ENCODE data around the gene GPX3. TPM values are rescaled to one million over a fixed set of nuclear protein-coding genes. Genes with fewer than 3 reads are reported as not detected.
A peak's percentile ranks its signal among the peaks of the same experiment; 100 is the strongest.

The GPX3 gene
- total and polyA plus RNA-seq, 2 of the 13 experiments (the other 11 are each of a cell fraction or from before 2014, with no cell fraction given), result 33.8 to 1,892 TPM

DNA sequence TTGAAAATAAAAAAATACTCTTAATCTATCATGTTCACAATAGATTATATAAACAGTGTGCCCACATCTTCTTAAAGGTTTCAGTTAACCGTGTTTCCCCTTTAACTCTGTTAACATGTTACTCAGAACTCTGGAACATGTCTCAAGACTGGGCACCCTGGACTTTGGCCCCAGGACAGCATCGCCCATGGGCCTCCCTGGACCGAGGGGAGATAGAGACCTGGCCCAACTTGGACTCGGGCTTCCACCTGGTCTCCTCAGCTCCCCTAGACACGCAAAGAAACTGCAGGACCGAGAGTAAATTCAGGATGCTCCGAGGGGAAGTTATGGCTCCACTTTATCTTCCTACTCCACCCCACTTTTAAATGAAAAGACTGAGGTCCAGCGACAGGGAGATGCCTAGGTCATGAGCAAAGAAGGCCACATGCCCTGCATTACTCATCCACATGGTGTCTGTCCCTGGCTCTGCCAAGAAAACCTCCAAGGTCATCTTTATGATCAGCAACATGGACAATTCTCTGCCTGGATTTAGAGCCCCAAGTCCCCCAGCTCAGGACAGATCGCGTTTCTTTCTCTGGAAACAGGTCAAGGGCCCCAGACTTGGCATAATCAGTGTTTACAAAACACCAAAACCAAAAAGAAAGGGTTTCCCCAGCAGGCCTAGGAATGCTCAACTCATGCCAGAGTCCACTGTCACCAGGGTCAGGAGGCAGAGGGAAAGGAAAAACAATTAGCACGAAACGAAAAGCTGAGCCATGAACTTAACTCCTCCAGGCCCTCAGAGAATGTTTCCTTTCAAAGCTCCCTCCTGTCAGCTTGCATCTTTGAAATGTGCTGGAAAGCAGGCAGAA lies 17.4 kb downstream of the GPX3 start (continued):
- TF ChIP-seq, protein P1, sequence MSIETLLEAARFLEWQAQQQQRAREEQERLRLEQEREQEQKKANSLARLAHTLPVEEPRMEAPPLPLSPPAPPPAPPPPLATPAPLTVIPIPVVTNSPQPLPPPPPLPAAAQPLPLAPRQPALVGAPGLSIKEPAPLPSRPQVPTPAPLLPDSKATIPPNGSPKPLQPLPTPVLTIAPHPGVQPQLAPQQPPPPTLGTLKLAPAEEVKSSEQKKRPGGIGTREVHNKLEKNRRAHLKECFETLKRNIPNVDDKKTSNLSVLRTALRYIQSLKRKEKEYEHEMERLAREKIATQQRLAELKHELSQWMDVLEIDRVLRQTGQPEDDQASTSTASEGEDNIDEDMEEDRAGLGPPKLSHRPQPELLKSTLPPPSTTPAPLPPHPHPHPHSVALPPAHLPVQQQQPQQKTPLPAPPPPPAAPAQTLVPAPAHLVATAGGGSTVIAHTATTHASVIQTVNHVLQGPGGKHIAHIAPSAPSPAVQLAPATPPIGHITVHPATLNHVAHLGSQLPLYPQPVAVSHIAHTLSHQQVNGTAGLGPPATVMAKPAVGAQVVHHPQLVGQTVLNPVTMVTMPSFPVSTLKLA (IDR thresholded peaks at IDR 0.05), result peak; percentile 57; the same call in 1 of the 2 replicates
- TF ChIP-seq ZNF264 (CRISPR knock-in tag; IDR thresholded peaks at IDR 0.05) (no peak), RFX3 (CRISPR knock-in tag; IDR thresholded peaks at IDR 0.05) (no peak), BCL6 (CRISPR knock-in tag; IDR thresholded peaks at IDR 0.05) (peak; percentile 24; the same call in 1 of the 2 replicates), FOSL1 (CRISPR knock-in tag; IDR thresholded peaks at IDR 0.05; ENCODE audit: borderline replicate concordance) (no peak), ZNF780A (CRISPR knock-in tag; IDR thresholded peaks at IDR 0.05) (no peak), ZFP62 (CRISPR knock-in tag; IDR thresholded peaks at IDR 0.05) (no peak), SP4 (CRISPR knock-in tag; IDR thresholded peaks at IDR 0.05) (no peak), ZNF703 (CRISPR knock-in tag; IDR thresholded peaks at IDR 0.05; ENCODE audit: borderline replicate concordance) (no peak)
- TF ChIP-seq, protein P2, sequence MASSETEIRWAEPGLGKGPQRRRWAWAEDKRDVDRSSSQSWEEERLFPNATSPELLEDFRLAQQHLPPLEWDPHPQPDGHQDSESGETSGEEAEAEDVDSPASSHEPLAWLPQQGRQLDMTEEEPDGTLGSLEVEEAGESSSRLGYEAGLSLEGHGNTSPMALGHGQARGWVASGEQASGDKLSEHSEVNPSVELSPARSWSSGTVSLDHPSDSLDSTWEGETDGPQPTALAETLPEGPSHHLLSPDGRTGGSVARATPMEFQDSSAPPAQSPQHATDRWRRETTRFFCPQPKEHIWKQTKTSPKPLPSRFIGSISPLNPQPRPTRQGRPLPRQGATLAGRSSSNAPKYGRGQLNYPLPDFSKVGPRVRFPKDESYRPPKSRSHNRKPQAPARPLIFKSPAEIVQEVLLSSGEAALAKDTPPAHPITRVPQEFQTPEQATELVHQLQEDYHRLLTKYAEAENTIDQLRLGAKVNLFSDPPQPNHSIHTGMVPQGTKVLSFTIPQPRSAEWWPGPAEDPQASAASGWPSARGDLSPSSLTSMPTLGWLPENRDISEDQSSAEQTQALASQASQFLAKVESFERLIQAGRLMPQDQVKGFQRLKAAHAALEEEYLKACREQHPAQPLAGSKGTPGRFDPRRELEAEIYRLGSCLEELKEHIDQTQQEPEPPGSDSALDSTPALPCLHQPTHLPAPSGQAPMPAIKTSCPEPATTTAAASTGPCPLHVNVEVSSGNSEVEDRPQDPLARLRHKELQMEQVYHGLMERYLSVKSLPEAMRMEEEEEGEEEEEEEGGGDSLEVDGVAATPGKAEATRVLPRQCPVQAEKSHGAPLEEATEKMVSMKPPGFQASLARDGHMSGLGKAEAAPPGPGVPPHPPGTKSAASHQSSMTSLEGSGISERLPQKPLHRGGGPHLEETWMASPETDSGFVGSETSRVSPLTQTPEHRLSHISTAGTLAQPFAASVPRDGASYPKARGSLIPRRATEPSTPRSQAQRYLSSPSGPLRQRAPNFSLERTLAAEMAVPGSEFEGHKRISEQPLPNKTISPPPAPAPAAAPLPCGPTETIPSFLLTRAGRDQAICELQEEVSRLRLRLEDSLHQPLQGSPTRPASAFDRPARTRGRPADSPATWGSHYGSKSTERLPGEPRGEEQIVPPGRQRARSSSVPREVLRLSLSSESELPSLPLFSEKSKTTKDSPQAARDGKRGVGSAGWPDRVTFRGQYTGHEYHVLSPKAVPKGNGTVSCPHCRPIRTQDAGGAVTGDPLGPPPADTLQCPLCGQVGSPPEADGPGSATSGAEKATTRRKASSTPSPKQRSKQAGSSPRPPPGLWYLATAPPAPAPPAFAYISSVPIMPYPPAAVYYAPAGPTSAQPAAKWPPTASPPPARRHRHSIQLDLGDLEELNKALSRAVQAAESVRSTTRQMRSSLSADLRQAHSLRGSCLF (CRISPR knock-in tag; IDR thresholded peaks at IDR 0.05; ENCODE audit: borderline replicate concordance), result no peak
- TF ChIP-seq, protein P3, sequence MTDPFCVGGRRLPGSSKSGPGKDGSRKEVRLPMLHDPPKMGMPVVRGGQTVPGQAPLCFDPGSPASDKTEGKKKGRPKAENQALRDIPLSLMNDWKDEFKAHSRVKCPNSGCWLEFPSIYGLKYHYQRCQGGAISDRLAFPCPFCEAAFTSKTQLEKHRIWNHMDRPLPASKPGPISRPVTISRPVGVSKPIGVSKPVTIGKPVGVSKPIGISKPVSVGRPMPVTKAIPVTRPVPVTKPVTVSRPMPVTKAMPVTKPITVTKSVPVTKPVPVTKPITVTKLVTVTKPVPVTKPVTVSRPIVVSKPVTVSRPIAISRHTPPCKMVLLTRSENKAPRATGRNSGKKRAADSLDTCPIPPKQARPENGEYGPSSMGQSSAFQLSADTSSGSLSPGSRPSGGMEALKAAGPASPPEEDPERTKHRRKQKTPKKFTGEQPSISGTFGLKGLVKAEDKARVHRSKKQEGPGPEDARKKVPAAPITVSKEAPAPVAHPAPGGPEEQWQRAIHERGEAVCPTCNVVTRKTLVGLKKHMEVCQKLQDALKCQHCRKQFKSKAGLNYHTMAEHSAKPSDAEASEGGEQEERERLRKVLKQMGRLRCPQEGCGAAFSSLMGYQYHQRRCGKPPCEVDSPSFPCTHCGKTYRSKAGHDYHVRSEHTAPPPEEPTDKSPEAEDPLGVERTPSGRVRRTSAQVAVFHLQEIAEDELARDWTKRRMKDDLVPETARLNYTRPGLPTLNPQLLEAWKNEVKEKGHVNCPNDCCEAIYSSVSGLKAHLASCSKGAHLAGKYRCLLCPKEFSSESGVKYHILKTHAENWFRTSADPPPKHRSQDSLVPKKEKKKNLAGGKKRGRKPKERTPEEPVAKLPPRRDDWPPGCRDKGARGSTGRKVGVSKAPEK (CRISPR knock-in tag; IDR thresholded peaks at IDR 0.05; ENCODE audit: borderline replicate concordance), result no peak
- TF ChIP-seq, protein P4, sequence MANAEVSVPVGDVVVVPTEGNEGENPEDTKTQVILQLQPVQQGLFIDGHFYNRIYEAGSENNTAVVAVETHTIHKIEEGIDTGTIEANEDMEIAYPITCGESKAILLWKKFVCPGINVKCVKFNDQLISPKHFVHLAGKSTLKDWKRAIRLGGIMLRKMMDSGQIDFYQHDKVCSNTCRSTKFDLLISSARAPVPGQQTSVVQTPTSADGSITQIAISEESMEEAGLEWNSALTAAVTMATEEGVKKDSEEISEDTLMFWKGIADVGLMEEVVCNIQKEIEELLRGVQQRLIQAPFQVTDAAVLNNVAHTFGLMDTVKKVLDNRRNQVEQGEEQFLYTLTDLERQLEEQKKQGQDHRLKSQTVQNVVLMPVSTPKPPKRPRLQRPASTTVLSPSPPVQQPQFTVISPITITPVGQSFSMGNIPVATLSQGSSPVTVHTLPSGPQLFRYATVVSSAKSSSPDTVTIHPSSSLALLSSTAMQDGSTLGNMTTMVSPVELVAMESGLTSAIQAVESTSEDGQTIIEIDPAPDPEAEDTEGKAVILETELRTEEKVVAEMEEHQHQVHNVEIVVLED (CRISPR knock-in tag; IDR thresholded peaks at IDR 0.05; ENCODE audit: borderline replicate concordance), result no peak
- TF ChIP-seq, protein P5, sequence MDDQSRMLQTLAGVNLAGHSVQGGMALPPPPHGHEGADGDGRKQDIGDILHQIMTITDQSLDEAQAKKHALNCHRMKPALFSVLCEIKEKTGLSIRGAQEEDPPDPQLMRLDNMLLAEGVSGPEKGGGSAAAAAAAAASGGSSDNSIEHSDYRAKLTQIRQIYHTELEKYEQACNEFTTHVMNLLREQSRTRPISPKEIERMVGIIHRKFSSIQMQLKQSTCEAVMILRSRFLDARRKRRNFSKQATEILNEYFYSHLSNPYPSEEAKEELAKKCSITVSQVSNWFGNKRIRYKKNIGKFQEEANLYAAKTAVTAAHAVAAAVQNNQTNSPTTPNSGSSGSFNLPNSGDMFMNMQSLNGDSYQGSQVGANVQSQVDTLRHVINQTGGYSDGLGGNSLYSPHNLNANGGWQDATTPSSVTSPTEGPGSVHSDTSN (CRISPR knock-in tag; IDR thresholded peaks at IDR 0.05; ENCODE audit: borderline replicate concordance), result no peak
- TF ChIP-seq, protein P6, sequence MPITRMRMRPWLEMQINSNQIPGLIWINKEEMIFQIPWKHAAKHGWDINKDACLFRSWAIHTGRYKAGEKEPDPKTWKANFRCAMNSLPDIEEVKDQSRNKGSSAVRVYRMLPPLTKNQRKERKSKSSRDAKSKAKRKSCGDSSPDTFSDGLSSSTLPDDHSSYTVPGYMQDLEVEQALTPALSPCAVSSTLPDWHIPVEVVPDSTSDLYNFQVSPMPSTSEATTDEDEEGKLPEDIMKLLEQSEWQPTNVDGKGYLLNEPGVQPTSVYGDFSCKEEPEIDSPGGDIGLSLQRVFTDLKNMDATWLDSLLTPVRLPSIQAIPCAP (CRISPR knock-in tag; IDR thresholded peaks at IDR 0.05; ENCODE audit: low read depth), result no peak
